ENCODE results near the gene PPFIBP2.

GRCh38 chr11:7486781-7487140 lies 27.0 kb upstream of the PPFIBP2 start:
- no peak for TF ChIP-seq CTCF (IDR thresholded peaks at IDR 0.05)
- no peak for TF ChIP-seq POLR2A (IDR thresholded peaks at IDR 0.05)

Measured in adrenal gland (tissue), 5 donors.